ENCODE results near the gene STX12. TPM values are rescaled to one million over a fixed set of nuclear protein-coding genes. Genes with fewer than 3 reads are reported as not detected.
"Not testable (repeated sequence)": the region's sequence is repeated elsewhere in the genome, so short reads cannot be mapped to it uniquely, and the experiment has no call there.

Gene STX12
- polyA plus RNA-seq, 3 donors: 37.2 to 52.7 (median 43.4) TPM

- DNase-seq: no peak
Measured at GRCh38 chr1:27772036-27772931, 735 bp upstream of the STX12 start.

GRCh38 chr1:27773826-27774445 lies 917 bp downstream of the STX12 start:
- no peak for DNase-seq

- DNase-seq: no peak
Measured at GRCh38 chr1:27774654-27775053, 1.6 kb downstream of the STX12 start.

- DNase-seq: not testable (repeated sequence)
Measured at GRCh38 chr1:27775336-27775735, 2.3 kb downstream of the STX12 start.

- not testable (repeated sequence) for DNase-seq
Measured at GRCh38 chr1:27776276-27776675, 3.3 kb downstream of the STX12 start.

- no peak for DNase-seq
Measured at GRCh38 chr1:27778056-27778455, 5.0 kb downstream of the STX12 start.

- DNase-seq: no peak
Measured at GRCh38 chr1:27779122-27779521, 6.1 kb downstream of the STX12 start.

- DNase-seq: no peak
Measured at GRCh38 chr1:27782950-27783349, 9.9 kb downstream of the STX12 start.

GRCh38 chr1:27784700-27785099 lies 11.7 kb downstream of the STX12 start:
- DNase-seq: no peak

- DNase-seq: no peak
Measured at GRCh38 chr1:27785781-27786455, 12.9 kb downstream of the STX12 start.

GRCh38 chr1:27787895-27788294 lies 14.9 kb downstream of the STX12 start:
- no peak for DNase-seq

GRCh38 chr1:27789540-27790041 lies 16.6 kb downstream of the STX12 start:
- DNase-seq: no peak

GRCh38 chr1:27790270-27790669 lies 17.3 kb downstream of the STX12 start:
- not testable (repeated sequence) for DNase-seq

GRCh38 chr1:27795601-27796000 lies 22.6 kb downstream of the STX12 start:
- no peak for DNase-seq

- DNase-seq: no peak
Measured at GRCh38 chr1:27804791-27805190, 31.8 kb downstream of the STX12 start.

- DNase-seq: no peak
Measured at GRCh38 chr1:27806758-27807157, 33.7 kb downstream of the STX12 start.

GRCh38 chr1:27807385-27807784 lies 34.4 kb downstream of the STX12 start:
- DNase-seq: no peak

- DNase-seq: not testable (repeated sequence)
Measured at GRCh38 chr1:27808131-27808530, 35.1 kb downstream of the STX12 start.

- DNase-seq: no peak
Measured at GRCh38 chr1:27809883-27810282, 36.9 kb downstream of the STX12 start.

GRCh38 chr1:27811741-27812500 lies 38.9 kb downstream of the STX12 start:
- DNase-seq: no peak

GRCh38 chr1:27816921-27817630 lies 44.1 kb downstream of the STX12 start:
- peak; percentile 60 for DNase-seq

Data from renal pelvis (tissue), 4 donors.